GM21737 (cell line): Measurements from ENCODE around the gene SINHCAF.
"Not testable (repeated sequence)": the region's sequence is repeated elsewhere in the genome, so short reads cannot be mapped to it uniquely, and the experiment has no call there.

ENCODE experiments used
- ATAC-seq: cut with Tn5 transposase; IDR thresholded peaks from one replicate; pipeline ENCODE4 v1.9.1; 2021; ENCODE audit warnings: mild to moderate bottlenecking, moderate library complexity; ENCODE audit not compliant: unreplicated experiment

Gene SINHCAF

DNA sequence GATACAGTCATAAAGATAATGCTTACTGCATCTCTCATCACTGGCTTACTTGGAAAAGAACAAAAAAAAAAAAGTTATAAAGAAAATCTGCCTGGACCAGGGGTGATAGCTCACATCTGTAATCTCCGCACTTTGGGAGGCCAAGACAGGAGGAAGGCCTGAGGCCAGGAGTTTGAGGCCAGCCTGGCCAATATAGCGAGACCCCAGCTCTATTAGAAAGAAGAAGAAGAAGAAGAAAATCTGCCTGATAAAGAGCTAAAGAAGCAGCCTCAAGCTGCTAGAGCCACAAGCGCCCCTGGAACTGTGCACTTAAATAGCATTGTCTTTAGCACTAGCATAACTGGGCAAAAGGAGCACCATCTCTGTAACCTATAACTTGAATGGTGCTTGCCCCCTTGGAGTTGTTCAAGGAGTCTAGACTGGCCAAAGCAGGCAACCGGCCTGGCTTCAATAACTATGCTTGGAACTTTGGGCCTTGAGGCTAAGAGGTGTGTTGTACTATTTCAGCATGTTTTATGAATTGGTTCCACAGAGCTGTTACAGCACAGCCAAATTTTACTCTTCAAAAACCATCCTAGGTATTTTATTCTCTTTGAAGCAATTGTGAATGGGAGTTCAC lies 53.2 kb downstream of the SINHCAF start:
- no peak for ATAC-seq

DNA sequence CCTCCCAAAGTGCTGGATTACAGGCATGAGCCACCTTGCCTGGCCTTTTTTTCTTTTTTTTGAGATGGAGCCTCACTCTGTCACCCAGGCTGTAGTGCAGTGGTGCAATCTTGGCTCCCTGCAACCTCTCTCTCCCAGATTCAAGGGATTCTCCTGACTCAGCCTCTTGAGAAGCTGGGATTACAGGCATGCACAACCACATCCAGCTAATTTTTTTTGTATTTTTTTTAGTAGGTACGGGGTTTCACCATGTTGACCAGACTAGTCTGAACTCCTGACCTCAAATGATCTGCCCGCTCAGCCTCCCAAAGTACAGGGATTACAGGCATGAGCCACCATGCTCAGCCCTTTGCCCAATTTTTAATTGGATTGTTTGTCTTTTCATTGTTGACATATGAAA lies 58.0 kb downstream of the SINHCAF start:
- ATAC-seq = no peak

DNA sequence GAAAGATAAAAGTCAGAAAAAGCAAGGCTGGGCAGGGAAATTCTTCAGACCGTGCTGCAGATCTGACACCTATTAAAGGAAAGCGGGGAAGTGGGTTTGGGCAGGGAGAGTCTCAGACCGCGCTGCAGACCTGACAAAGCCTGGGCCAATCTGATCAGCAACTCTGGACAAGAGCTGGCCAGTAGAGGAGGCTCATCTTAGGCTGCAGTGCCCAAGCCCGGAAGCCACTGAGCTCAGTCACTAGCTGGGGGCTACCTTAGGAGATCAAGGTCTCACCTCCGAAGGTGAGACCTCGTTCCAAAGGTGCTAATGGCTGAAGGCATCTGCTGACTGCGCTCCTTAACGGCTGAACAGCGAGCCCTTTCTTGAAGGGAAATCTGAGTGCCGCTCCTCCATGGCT lies 60.2 kb downstream of the SINHCAF start:
- ATAC-seq = no peak

DNA sequence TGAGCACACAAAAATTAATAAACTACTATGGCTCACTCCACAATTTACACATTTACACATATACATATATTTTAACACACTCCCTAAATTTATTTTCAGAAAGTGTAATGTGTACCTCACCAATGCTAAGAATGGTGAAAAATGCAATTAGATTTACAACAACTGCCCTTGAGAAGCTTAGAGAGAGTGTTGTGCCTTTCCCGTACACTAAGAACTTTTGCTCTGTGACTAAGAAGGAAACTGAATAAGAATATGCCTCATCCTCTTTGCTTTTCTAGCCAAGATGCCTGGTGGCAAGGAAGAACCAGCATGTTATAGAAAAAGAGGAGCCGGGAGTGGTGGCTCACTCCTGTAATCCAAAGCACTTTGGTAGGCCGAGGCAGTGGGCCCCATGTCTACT lies 62.3 kb downstream of the SINHCAF start:
- no peak for ATAC-seq

DNA sequence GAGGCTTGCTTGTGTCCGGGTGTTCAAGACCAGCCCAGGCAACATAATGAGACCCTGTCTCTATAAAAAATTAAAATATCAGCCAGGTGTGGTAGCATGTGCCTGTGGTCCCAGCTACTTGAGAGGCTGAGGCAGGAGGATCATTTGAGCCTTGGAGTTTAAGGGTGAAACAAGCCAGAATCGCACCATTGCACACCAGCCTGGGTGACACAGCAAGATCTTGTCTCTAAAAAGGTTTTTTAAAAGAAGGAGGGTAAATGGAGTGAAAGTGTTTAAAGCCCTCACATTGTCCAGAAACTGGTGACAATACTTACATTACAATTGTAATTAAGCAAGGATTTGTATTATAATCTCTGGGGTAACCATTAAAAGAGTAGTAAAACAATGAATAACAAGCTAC lies 64.2 kb downstream of the SINHCAF start:
- no peak for ATAC-seq

DNA sequence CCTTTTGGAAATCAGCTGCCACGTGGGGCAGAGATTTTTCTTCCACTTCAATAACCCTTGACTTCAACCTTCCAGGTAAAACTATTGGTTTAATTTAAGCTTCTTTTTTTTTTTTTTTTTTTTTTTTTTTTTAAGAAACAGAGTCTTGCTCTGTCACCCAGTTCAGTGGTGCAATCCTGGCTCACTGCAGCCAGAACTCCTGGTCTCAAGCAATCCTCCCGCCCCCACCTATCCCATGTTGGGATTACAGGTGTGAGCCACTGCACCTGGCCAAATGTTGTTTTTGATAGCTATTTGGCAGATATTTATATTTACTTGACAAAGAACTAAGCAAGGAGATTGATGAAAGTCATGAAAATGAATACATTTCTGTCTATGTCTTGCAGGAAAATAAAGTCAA lies 65.1 kb downstream of the SINHCAF start:
- ATAC-seq = no peak

DNA sequence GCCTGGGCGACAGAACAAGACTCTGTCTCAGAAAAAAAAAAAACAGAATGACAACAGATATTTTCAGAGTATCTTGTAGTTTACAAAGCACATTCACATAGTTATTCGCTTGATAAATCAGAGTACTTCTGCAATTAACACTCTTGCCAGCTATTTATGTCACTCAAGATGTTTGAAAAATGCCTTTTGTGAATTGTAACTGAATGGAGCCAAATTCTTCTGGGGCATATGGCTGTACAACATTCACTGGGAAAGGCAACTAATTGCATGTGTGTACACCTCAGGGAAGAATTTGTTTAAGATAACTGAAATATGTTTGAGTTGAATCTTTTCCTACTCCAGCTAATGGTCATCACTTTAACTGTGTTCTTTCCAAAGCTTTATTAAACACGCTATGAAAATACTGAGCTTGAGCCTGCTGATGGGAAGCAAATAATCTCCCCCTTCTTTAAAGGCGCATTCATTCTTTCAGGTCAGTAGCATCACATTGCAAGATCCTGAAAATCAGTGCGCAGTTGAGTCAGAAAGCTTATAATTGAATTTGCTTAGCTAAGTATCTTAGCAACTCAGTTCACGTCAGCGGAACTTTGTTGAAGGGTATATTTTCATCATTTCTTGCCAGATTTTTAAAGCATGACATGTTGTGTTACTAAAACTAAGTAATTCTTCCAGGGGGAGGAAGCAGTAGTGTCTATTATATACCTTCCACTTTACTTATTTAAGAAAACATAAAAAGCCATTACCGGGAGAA lies 66.6 kb downstream of the SINHCAF start:
- no peak for ATAC-seq

DNA sequence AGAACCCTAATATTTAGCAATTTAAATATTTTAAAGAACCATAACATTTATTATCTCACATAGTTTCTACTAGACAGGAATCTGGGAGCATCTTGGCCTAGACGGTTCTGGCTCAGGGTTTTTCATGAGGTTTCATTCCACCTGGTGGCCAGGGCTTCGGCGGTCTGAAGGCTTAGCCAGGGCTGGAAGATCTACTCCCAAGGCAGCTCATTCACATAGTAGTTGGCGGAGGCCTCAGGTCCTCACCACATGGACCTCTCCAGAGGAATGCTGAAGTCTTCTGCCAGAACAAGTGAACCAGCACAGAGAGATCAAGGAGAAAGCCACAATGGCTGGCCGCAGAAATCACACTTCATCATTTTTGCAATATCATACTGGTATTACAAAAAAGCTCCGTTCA lies 68.2 kb downstream of the SINHCAF start:
- no peak for ATAC-seq

DNA sequence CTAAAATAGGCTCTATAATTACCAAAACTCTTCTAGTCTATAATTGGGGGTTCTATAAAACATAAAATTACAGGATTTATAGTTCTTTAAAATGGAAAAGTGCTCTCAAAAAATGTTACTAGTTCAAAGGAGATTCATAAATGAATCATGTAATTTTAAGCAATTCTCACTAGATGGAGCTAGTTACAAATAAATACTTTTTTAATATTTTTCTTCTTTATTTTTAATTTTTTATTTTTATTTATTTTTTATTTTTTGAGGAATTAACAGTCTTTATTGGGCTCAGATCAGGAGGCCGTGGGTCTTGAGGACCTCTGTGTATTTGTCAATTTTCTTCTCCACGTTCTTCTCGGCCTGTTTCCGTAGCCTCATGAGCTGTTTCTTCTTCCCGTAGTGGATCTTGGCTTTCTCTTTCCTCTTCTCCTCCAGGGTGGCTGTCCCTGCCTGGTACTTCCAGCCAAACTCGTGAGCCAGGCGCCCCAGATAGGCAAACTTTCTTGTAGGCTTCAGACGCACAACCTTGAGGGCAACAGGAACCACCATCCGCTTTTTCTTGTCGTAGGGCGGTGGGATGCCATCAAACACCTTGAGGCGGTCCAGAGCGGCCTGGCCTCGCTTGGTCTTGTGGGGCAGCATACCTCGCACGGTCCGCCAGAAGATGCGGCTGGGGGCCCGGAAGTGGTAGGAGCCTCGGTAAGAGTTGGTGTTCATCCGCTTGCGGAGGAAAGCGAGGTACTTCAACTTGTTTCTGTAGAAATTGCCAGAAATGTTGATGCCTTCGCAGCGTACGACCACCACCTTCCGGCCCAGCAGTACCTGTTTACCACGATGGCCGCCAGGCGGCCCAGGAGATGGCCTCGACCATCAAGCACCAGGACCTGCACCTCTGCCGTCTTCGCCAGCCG lies 74.0 kb downstream of the SINHCAF start:
- ATAC-seq = not testable (repeated sequence)

DNA sequence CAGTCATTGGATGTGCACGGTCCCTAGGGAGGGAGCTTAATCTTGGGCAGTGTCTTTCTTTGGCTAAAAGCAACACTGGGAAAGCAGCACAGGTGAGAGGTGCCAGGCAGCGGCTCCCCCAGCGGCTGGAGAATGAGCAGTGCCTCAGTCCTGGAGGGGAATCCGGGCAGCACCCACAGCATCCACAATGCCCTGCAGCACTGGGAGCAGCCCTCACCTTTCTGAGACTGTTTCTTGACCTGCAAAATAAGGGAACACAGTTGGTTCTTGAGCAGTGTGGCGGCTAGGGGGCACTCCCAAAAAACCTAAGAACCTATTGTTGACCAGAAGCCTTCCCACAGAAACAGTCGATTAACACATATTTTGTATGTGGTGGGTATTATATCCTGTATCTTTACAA lies 75.8 kb downstream of the SINHCAF start:
- ATAC-seq = no peak

DNA sequence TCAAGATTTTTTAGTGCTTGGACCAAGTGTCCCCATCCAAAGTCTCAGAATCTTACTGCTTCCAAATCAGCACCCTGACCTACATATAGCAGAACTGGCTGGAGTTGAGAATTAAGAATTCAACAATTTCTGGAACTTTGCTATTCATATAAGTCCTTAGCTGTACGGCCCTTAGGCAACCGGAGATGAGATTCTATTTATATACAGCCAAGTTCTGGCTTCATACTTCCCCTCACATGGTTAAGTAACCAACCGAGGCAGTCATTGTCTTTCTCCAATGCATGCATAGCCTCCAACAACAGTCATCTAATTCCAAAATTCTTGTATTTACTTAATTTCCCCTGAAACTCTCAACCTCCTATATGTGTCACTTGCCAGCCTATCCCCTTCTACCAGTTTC lies 76.6 kb downstream of the SINHCAF start:
- no peak for ATAC-seq

DNA sequence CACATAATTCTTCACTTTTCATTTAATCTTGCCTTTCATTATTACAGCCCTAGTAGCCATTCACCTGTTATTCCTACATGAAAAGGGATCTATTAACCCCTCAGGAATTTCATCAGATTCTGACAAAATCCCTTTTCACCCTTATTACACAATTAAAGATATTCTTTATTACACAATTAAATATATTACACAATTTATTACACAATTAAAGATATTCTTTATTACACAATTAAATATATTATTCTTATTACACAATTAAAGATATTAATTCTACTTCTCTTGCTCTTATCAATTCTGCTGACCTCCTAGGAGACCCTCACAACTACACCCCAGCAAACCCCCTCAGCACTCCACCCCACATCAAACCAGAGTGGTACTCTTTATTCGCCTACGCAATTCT lies 77.1 kb downstream of the SINHCAF start:
- ATAC-seq = no peak

DNA sequence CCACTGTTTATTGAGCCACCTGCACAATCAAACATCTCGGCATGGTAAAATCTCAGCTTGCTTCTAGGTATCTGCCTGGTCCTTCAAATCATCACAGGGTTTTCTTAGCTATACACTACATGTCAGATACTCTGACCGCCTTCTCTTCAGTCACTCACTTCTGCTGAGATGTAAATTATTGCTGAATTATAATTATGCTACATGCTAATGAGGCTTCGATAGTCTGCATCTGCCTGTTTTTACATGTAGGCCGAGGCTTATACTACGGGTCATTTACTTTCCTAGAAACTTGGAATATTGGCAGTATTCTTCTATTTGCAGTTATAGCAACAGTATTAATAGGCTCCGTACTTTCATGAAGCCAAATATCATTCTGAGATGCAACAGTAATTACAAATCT lies 77.6 kb downstream of the SINHCAF start:
- ATAC-seq = no peak

DNA sequence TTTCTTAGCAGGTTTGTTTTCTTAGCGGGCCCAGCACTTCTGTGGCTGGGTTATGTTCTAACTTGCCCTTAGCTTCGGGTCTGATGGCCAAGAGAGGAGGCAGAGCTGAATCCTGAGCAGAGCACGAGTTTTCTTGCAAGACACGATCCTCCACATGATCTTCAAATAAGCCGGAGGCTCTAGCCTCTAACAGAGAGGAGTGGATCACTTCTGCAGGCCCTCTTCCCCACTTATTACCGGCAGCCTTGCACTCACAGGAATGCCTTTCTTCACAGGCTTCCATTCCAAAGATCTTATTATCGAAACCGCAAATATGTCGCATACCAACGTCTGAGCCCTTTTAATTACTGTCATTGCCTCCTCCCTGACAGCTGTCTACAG lies 79.5 kb downstream of the SINHCAF start:
- ATAC-seq = no peak

DNA sequence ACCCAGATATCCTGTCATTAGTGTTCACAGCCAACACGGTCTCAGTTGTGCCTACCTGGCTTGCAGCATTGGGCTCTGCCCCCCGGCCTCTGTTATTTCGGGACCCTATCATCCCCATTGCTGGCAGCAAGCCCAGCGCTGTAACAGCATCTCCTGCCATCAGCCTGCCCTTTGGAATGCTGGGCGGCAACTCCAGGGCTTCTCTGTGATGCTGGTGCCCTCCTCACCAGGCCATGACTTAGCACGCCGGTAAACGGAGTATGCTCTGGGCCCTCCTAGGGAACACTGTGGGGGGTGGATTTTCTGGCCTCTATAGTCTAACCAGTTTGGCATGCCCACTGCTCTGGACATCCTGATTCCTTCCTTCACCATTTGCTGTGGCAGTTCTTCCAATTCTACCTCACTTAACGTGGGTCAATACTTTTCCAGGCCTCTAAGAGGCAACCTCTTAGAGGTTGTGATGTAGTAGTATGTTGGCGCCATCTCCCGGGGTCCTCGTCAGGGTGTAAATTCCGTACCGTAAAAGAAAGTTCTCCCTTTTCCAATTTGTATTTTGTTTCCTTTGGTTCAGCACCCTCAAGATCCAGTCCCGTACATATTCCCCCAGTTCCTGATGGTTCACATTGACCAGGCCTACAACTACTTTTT lies 80.0 kb downstream of the SINHCAF start:
- no peak for ATAC-seq

DNA sequence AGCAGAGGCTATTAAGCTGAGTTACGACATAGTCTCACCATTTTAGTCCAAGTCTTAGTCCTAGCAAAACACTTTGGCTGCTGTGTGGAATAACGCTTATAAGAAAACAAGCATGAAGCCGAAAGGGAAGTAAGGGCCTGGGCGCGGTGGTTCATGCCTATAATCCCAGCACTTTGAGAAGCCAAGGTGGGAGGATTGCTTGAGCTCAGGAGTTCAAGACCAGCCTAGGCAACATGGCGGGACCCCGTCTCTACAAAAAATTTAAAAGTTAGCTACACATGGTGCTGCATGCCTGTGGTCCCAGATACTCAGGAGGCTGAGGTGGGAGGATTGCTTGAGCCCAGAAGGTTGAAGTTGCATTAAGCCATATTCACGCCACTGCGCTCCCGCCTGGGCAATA lies 83.5 kb downstream of the SINHCAF start:
- ATAC-seq = not testable (repeated sequence)

DNA sequence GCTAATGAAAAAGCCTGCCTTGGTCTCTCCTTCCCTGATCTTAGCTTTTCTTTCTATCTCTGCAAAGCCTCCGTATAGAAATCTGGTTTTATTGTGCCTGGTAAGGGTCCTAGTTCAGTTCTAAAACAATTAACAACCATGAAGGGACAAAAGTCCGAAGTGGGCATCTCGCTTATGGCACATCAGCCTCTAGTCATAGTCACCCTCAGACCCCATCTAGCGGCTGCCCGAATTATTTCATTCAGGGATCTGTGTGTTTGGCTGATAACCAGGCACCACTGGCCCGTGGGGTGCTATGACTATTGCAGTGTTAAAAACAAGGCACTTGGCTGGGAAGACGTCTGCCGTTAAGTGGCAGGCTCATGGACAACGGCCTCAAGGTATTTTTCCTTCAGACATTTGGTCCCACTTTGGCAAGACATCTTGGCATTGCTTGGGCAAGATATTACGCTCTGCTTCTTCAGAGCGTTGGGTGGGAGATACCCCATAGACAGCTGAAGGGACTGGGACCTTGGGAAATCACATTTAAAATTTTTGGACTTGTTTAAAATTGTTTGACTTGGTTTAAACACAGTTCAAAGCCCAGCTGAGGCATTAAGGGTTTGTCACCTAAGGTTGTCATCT lies 87.1 kb downstream of the SINHCAF start:
- no peak for ATAC-seq

DNA sequence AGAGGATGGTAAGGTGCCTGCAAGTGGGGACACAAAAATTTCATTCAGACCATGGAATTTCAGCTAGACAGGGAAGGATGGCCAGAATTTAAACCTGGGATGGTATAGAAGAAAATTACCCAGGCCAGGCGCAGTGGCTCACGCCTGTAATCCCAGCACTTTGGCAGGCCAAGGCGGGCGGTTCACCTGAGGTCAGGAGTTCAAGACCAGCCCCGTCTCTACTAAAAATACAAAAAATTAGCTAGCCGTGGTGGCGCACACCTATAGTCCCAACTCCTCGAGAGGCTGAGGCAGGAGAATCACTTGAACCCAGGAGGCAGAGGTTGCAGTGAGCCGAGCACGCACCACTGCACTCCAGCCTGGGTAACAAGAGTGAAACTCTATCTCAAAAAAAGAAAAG lies 87.6 kb downstream of the SINHCAF start:
- not testable (repeated sequence) for ATAC-seq

DNA sequence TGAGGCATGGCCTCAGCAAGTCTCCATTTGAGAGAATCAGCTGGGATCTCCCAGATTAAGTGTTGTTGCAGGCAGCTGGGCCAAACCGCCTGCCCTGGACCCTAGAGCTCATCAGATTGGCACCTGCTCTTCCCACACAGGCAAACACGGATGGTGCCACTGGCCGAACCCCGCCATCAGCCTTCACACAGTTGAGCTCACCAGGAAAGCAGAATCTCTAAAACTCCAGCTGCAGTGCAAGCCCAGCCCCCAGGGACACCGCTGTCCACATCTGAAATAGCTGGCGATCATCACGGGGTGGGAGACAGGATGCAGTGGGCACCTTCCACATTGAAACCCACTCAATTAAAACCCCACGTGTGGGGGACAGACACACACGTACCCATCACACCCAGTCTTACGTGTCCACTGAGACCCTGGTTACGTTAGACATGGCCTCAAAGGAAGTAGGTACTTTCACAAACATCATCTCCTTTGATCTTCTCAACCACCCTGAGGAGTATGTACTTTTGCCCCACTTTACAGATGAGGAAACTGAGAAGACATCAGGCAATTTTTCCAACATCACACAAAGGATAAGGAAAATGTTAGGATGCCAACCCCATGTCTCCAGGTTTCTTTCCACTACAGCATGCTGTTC lies 88.8 kb downstream of the SINHCAF start:
- ATAC-seq = no peak

DNA sequence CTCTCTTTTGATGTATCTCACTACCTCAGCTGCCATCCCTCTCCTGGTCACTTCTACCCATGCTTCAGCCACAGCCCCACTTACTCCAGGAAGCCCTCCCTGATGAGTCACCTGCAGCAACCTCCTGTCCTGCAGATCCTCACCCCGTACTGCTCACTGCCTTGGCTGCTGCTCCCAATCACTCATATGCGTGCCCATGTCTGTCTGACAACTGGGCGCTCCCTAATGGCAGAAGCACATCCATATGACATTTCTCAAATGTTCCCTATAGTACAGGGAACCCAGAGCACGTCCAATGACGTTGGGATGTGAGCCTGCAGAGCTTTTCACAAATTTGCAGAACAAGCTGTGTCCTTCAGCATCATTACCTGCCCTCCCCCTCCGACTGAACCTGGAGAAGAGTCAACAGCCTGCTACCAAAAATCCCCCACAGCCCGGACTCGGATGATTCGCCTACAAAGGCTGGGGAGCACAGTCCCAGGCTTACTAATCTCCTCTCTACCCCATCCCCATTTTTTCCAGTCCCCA lies 90.0 kb downstream of the SINHCAF start:
- ATAC-seq = no peak
